BLaER1 (cell line): ENCODE results near the gene WDR72.

Experiments
- H3K27ac ChIP-seq: shearing (Covaris generic); formaldehyde crosslinking; 2 replicates; pipeline ENCODE4 v1.8.1; 2022
- H3K27me3 ChIP-seq: shearing (Covaris generic); formaldehyde crosslinking; 2 replicates; pipeline ENCODE4 v1.8.1; 2022
- H3K36me3 ChIP-seq: shearing (Covaris generic); formaldehyde crosslinking; 2 replicates; pipeline ENCODE4 v1.8.1; 2022
- H3K4me1 ChIP-seq: shearing (Covaris generic); formaldehyde crosslinking; 2 replicates; pipeline ENCODE4 v1.8.1; 2022
- H3K4me2 ChIP-seq: shearing (Covaris generic); formaldehyde crosslinking; 2 replicates; pipeline ENCODE4 v1.8.1; 2022
- H3K4me3 ChIP-seq: shearing (Covaris generic); formaldehyde crosslinking; 2 replicates; pipeline ENCODE4 v1.8.1; 2022
- H3K9ac ChIP-seq: shearing (Covaris generic); formaldehyde crosslinking; 2 replicates; pipeline ENCODE4 v1.8.1; 2022
- H3K9me3 ChIP-seq: shearing (Covaris generic); formaldehyde crosslinking; 2 replicates; pipeline ENCODE4 v1.8.1; 2022
- H4K20me1 ChIP-seq: shearing (Covaris generic); formaldehyde crosslinking; 2 replicates; pipeline ENCODE4 v1.8.1; 2022
- Cebpa-rat ChIP-seq: shearing (Covaris generic); IDR thresholded peaks from 2 replicates; pipeline ENCODE4 v1.8.1; 2022

WDR72 gene

GRCh38 chr15:53512029-53512428 is 247.4 kb downstream of the WDR72 start:
- no peaks in the 10 kb centered on the region for H4K20me1 ChIP-seq
- TF ChIP-seq Cebpa-rat = no peak
- H3K4me3 ChIP-seq = no peak overlapping the region
- no peaks in the 10 kb centered on the region for H3K9me3 ChIP-seq
- no peaks in the 10 kb centered on the region for H3K36me3 ChIP-seq
- H3K9ac ChIP-seq = no peak overlapping the region
- no peaks in the 10 kb centered on the region for H3K27me3 ChIP-seq
- H3K4me2 ChIP-seq = no peak overlapping the region
- H3K4me1 ChIP-seq = no peaks in the 10 kb centered on the region
- no peak overlapping the region for H3K27ac ChIP-seq

- no peaks in the 10 kb centered on the region for H3K27me3 ChIP-seq
- H3K9ac ChIP-seq = no peak overlapping the region
- H3K36me3 ChIP-seq = no peaks in the 10 kb centered on the region
- no peak overlapping the region for H3K27ac ChIP-seq
- H3K4me3 ChIP-seq = no peak overlapping the region
- H4K20me1 ChIP-seq = no peaks in the 10 kb centered on the region
- no peaks in the 10 kb centered on the region for H3K4me1 ChIP-seq
- TF ChIP-seq Cebpa-rat = no peak
- H3K9me3 ChIP-seq = no peaks in the 10 kb centered on the region
- H3K4me2 ChIP-seq = no peak overlapping the region
Measured at GRCh38 chr15:53511175-53511574, 248.3 kb downstream of the WDR72 start.

GRCh38 chr15:53506370-53506769 is 253.1 kb downstream of the WDR72 start:
- no peaks in the 10 kb centered on the region for H3K4me1 ChIP-seq
- H3K27ac ChIP-seq = no peak overlapping the region
- H3K9me3 ChIP-seq = no peaks in the 10 kb centered on the region
- no peak overlapping the region for H3K9ac ChIP-seq
- H4K20me1 ChIP-seq = no peaks in the 10 kb centered on the region
- H3K36me3 ChIP-seq = no peaks in the 10 kb centered on the region
- TF ChIP-seq Cebpa-rat = no peak
- H3K27me3 ChIP-seq = no peaks in the 10 kb centered on the region
- no peak overlapping the region for H3K4me2 ChIP-seq
- H3K4me3 ChIP-seq = no peak overlapping the region

GRCh38 chr15:53498996-53499395 is 260.5 kb downstream of the WDR72 start:
- H3K27me3 ChIP-seq = no peaks in the 10 kb centered on the region
- H3K27ac ChIP-seq = no peak overlapping the region
- no peaks in the 10 kb centered on the region for H3K4me1 ChIP-seq
- H3K4me2 ChIP-seq = no peak overlapping the region
- no peak overlapping the region for H3K9ac ChIP-seq
- H3K4me3 ChIP-seq = no peak overlapping the region
- H4K20me1 ChIP-seq = no peaks in the 10 kb centered on the region
- no peaks in the 10 kb centered on the region for H3K9me3 ChIP-seq
- no peak for TF ChIP-seq Cebpa-rat
- H3K36me3 ChIP-seq = no peaks in the 10 kb centered on the region

- no peaks in the 10 kb centered on the region for H3K27me3 ChIP-seq
- no peak overlapping the region for H3K9ac ChIP-seq
- no peak overlapping the region for H3K27ac ChIP-seq
- no peak for TF ChIP-seq Cebpa-rat
- no peak overlapping the region for H3K4me3 ChIP-seq
- H3K4me1 ChIP-seq = peaks cover 7% of the 10 kb centered on the region; the same call in 1 of the 2 replicates
- no peaks in the 10 kb centered on the region for H3K36me3 ChIP-seq
- H3K9me3 ChIP-seq = no peaks in the 10 kb centered on the region
- H3K4me2 ChIP-seq = no peak overlapping the region
- H4K20me1 ChIP-seq = no peaks in the 10 kb centered on the region
Measured at GRCh38 chr15:53490341-53490740, 269.1 kb downstream of the WDR72 start.

GRCh38 chr15:53482055-53482454 is 277.4 kb downstream of the WDR72 start:
- Histone ChIP-seq H3K4me2 (no peak overlapping the region), H3K36me3 (no peaks in the 10 kb centered on the region), H3K27me3 (no peaks in the 10 kb centered on the region), H3K4me3 (no peak overlapping the region), H3K9me3 (no peaks in the 10 kb centered on the region), H3K27ac (no peak overlapping the region), H4K20me1 (no peaks in the 10 kb centered on the region), H3K9ac (no peak overlapping the region), H3K4me1 (no peaks in the 10 kb centered on the region)
- no peak for TF ChIP-seq Cebpa-rat

GRCh38 chr15:53477981-53478766 is 281.3 kb downstream of the WDR72 start:
- Histone ChIP-seq H3K36me3 (no peaks in the 10 kb centered on the region), H3K4me3 (no peak overlapping the region)
- TF ChIP-seq Cebpa-rat = no peak

GRCh38 chr15:53473886-53474285 is 285.6 kb downstream of the WDR72 start:
- Histone ChIP-seq H3K9me3 (no peaks in the 10 kb centered on the region), H3K27ac (no peak overlapping the region)

More at GRCh38 chr15:53477981-53478766, 281.3 kb downstream of the WDR72 start:
- H3K4me2 ChIP-seq = no peak overlapping the region
- H3K9me3 ChIP-seq = no peaks in the 10 kb centered on the region
- H3K4me1 ChIP-seq = no peaks in the 10 kb centered on the region
- no peak overlapping the region for H3K27ac ChIP-seq
- no peaks in the 10 kb centered on the region for H3K27me3 ChIP-seq
- no peaks in the 10 kb centered on the region for H4K20me1 ChIP-seq
- H3K9ac ChIP-seq = no peak overlapping the region

GRCh38 chr15:53473435-53473834 is 286.0 kb downstream of the WDR72 start:
- Histone ChIP-seq H3K9ac (no peak overlapping the region), H3K36me3 (no peaks in the 10 kb centered on the region), H3K27me3 (no peaks in the 10 kb centered on the region), H4K20me1 (no peaks in the 10 kb centered on the region), H3K4me1 (no peaks in the 10 kb centered on the region), H3K27ac (no peak overlapping the region), H3K4me3 (no peak overlapping the region), H3K4me2 (no peak overlapping the region), H3K9me3 (no peaks in the 10 kb centered on the region)
- no peak for TF ChIP-seq Cebpa-rat

More at GRCh38 chr15:53473886-53474285, 285.6 kb downstream of the WDR72 start:
- Histone ChIP-seq H3K9ac (no peak overlapping the region), H3K27me3 (no peaks in the 10 kb centered on the region), H3K4me2 (no peak overlapping the region), H3K4me3 (no peak overlapping the region), H3K4me1 (no peaks in the 10 kb centered on the region), H4K20me1 (no peaks in the 10 kb centered on the region), H3K36me3 (no peaks in the 10 kb centered on the region)
- TF ChIP-seq Cebpa-rat = no peak

- no peak overlapping the region for H3K4me3 ChIP-seq
- no peaks in the 10 kb centered on the region for H3K27me3 ChIP-seq
- TF ChIP-seq Cebpa-rat = no peak
- H4K20me1 ChIP-seq = no peaks in the 10 kb centered on the region
- H3K9ac ChIP-seq = no peak overlapping the region
- no peaks in the 10 kb centered on the region for H3K36me3 ChIP-seq
- no peaks in the 10 kb centered on the region for H3K9me3 ChIP-seq
- H3K4me2 ChIP-seq = no peak overlapping the region
- H3K27ac ChIP-seq = no peak overlapping the region
- H3K4me1 ChIP-seq = no peaks in the 10 kb centered on the region
Measured at GRCh38 chr15:53472883-53473282, 286.6 kb downstream of the WDR72 start.
